ENCODE data around the gene SIRPB1.

DNA sequence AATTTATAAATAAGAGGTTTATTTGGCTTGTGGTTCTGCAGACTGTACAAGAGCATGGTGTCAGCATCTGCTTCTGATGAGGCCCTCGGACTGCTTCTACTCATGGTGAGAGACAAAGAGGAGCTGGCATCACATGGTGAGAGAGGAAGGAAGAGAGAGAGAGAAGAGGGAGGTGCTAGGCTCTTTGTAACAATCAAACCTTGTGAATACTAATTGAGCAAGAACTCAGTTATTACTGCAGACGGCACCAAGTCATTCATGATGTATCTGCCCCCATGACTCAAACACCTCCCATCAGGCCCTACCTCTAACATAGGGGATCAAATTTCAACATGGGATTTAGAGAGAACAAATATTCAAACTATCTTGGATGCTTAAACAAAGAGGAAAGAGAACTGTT, 44.1 kb upstream of the SIRPB1 start:
- TF ChIP-seq, protein P1, sequence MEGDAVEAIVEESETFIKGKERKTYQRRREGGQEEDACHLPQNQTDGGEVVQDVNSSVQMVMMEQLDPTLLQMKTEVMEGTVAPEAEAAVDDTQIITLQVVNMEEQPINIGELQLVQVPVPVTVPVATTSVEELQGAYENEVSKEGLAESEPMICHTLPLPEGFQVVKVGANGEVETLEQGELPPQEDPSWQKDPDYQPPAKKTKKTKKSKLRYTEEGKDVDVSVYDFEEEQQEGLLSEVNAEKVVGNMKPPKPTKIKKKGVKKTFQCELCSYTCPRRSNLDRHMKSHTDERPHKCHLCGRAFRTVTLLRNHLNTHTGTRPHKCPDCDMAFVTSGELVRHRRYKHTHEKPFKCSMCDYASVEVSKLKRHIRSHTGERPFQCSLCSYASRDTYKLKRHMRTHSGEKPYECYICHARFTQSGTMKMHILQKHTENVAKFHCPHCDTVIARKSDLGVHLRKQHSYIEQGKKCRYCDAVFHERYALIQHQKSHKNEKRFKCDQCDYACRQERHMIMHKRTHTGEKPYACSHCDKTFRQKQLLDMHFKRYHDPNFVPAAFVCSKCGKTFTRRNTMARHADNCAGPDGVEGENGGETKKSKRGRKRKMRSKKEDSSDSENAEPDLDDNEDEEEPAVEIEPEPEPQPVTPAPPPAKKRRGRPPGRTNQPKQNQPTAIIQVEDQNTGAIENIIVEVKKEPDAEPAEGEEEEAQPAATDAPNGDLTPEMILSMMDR (IDR thresholded peaks at IDR 0.05): no peak
- no peak for TF ChIP-seq POLR2A (IDR thresholded peaks at IDR 0.05)

All from uterus (tissue), 2 donors.